ENCODE data around the gene SLC36A2.

SLC36A2 gene

GRCh38 chr5:151317871-151318270 lies 29.5 kb downstream of the SLC36A2 start:
- no peak for ATAC-seq
- TF ChIP-seq TCF4 (CRISPR knock-in tag; IDR thresholded peaks at IDR 0.05; ENCODE audit: borderline replicate concordance) (no peak), ARNTL (CRISPR knock-in tag; IDR thresholded peaks at IDR 0.05; ENCODE audit: borderline replicate concordance, low read depth) (no peak), SNAI2 (CRISPR knock-in tag; IDR thresholded peaks at IDR 0.05) (no peak), ESRRG (CRISPR knock-in tag; IDR thresholded peaks at IDR 0.05) (no peak), CSDC2 (CRISPR knock-in tag; IDR thresholded peaks at IDR 0.05) (no peak), POU6F1 (CRISPR knock-in tag; IDR thresholded peaks at IDR 0.05; ENCODE audit: borderline replicate concordance, low read depth) (no peak)

- no peak for TF ChIP-seq GLIS3 (CRISPR knock-in tag; IDR thresholded peaks at IDR 0.05)
- TF ChIP-seq ZNF8 (CRISPR knock-in tag; IDR thresholded peaks at IDR 0.05) = no peak
- TF ChIP-seq TCF4 (CRISPR knock-in tag; IDR thresholded peaks at IDR 0.05; ENCODE audit: borderline replicate concordance) = no peak
- ATAC-seq = peak; percentile 97
These were observed 31.3 kb downstream of the SLC36A2 start for GRCh38 chr5:151315998-151316597.

DNA sequence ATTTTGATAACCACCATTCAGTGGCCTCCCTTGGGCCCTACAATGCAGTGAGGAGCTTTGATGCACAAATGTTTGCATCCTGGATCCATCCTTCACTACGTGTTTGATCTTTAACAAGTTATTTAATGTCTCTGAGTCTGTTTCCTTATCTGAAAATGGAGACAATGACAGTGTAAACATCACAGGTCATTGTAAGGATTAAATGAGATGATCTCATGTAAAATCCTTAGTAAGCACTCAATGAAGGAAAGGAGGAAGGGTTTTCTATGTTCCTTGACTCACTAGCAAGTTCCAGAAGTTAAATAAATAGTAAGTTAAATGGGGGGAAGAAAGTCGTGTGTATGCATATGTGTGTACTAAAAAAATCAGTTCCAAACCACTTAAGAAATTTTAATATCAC lies 34.0 kb downstream of the SLC36A2 start:
- ATAC-seq = no peak

DNA sequence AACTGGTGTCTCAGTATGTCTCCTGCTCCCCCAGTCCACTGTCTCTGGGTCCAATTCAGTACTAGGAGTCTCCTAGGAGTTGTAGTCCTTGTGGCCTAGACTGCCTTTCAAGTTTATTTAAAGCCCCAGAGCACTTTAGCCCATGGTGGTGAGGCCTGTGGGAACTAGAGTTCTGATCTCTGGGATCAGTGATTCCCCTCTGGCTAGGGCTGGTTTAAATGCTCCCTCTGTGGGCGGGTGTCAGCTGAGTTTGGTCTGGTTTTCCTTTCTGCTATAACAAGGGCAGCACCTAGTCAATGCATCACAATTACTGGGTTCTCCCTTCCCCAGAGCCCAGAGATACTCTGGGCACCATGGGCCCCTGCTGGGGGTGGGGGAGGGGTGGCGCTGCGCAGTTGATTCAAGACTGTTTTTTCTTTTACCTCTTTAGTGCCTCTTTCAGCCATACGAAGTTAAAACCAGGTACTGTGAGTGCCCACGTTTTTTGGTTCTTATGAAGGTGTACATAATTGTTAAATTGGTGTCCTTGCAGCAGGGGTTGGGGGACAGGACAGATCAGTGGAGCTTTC lies 34.5 kb downstream of the SLC36A2 start:
- TF ChIP-seq TOX (CRISPR knock-in tag; IDR thresholded peaks at IDR 0.05; ENCODE audit: borderline replicate concordance) (no peak), ZNF565 (CRISPR knock-in tag; conservative IDR thresholded peaks at IDR 0.05; ENCODE audit: low read depth) (no peak), POU6F1 (CRISPR knock-in tag; IDR thresholded peaks at IDR 0.05; ENCODE audit: borderline replicate concordance, low read depth) (no peak), OSR1 (CRISPR knock-in tag; IDR thresholded peaks at IDR 0.05) (no peak)
- no peak for ATAC-seq

More for the DNA sequence above, 34.0 kb downstream of the SLC36A2 start:
- no peak for TF ChIP-seq SNAI2 (CRISPR knock-in tag; IDR thresholded peaks at IDR 0.05)
- TF ChIP-seq GLIS3 (CRISPR knock-in tag; IDR thresholded peaks at IDR 0.05) = no peak
- no peak for TF ChIP-seq ZFP30 (CRISPR knock-in tag; IDR thresholded peaks at IDR 0.05)
- TF ChIP-seq, protein P1, sequence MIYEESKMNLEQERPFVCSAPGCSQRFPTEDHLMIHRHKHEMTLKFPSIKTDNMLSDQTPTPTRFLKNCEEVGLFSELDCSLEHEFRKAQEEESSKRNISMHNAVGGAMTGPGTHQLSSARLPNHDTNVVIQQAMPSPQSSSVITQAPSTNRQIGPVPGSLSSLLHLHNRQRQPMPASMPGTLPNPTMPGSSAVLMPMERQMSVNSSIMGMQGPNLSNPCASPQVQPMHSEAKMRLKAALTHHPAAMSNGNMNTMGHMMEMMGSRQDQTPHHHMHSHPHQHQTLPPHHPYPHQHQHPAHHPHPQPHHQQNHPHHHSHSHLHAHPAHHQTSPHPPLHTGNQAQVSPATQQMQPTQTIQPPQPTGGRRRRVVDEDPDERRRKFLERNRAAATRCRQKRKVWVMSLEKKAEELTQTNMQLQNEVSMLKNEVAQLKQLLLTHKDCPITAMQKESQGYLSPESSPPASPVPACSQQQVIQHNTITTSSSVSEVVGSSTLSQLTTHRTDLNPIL (CRISPR knock-in tag; IDR thresholded peaks at IDR 0.05; ENCODE audit: low read depth) = no peak
- no peak for TF ChIP-seq ARNTL (CRISPR knock-in tag; IDR thresholded peaks at IDR 0.05; ENCODE audit: borderline replicate concordance, low read depth)
- TF ChIP-seq PPARA (CRISPR knock-in tag; IDR thresholded peaks at IDR 0.05; ENCODE audit: borderline replicate concordance) = no peak
- TF ChIP-seq POU6F1 (CRISPR knock-in tag; IDR thresholded peaks at IDR 0.05; ENCODE audit: borderline replicate concordance, low read depth) = no peak
- TF ChIP-seq, protein P2, sequence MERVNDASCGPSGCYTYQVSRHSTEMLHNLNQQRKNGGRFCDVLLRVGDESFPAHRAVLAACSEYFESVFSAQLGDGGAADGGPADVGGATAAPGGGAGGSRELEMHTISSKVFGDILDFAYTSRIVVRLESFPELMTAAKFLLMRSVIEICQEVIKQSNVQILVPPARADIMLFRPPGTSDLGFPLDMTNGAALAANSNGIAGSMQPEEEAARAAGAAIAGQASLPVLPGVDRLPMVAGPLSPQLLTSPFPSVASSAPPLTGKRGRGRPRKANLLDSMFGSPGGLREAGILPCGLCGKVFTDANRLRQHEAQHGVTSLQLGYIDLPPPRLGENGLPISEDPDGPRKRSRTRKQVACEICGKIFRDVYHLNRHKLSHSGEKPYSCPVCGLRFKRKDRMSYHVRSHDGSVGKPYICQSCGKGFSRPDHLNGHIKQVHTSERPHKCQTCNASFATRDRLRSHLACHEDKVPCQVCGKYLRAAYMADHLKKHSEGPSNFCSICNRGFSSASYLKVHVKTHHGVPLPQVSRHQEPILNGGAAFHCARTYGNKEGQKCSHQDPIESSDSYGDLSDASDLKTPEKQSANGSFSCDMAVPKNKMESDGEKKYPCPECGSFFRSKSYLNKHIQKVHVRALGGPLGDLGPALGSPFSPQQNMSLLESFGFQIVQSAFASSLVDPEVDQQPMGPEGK (CRISPR knock-in tag; IDR thresholded peaks at IDR 0.05; ENCODE audit: borderline replicate concordance) = no peak
- no peak for TF ChIP-seq ZNF565 (CRISPR knock-in tag; conservative IDR thresholded peaks at IDR 0.05; ENCODE audit: low read depth)
- no peak for TF ChIP-seq ISL1 (CRISPR knock-in tag; IDR thresholded peaks at IDR 0.05)
- no peak for TF ChIP-seq ESRRG (CRISPR knock-in tag; IDR thresholded peaks at IDR 0.05)
- no peak for TF ChIP-seq TOX (CRISPR knock-in tag; IDR thresholded peaks at IDR 0.05; ENCODE audit: borderline replicate concordance)

- no peak for ATAC-seq
- TF ChIP-seq POU6F1 (CRISPR knock-in tag; IDR thresholded peaks at IDR 0.05; ENCODE audit: borderline replicate concordance, low read depth) (no peak), OSR1 (CRISPR knock-in tag; IDR thresholded peaks at IDR 0.05) (no peak), ESRRG (CRISPR knock-in tag; IDR thresholded peaks at IDR 0.05) (no peak), GLIS3 (CRISPR knock-in tag; IDR thresholded peaks at IDR 0.05) (no peak), RARB (CRISPR knock-in tag; IDR thresholded peaks at IDR 0.05) (no peak), CSDC2 (CRISPR knock-in tag; IDR thresholded peaks at IDR 0.05) (no peak)
- TF ChIP-seq, protein P2 (CRISPR knock-in tag; IDR thresholded peaks at IDR 0.05; ENCODE audit: borderline replicate concordance) = no peak
These were observed 36.4 kb downstream of the SLC36A2 start for GRCh38 chr5:151310932-151311331.

Data from SK-N-SH treated with all-trans-retinoic acid at 6 μM for 48 hours (cell line).